ENCODE measurements around the gene LCK.

Gene LCK

GRCh38 chr1:32321712-32322291 is 70.7 kb downstream of the LCK start:
- DNase-seq = no peak

- no peak for DNase-seq
Observed at GRCh38 chr1:32327204-32327603, 76.1 kb downstream of the LCK start.

- no peak for DNase-seq
Observed at GRCh38 chr1:32329931-32330466, 78.9 kb downstream of the LCK start.

- DNase-seq = no peak
Observed at GRCh38 chr1:32330558-32331151, 79.6 kb downstream of the LCK start.

- no peak for DNase-seq
Observed at GRCh38 chr1:32331549-32331948, 80.5 kb downstream of the LCK start.

GRCh38 chr1:32332290-32333079 is 81.4 kb downstream of the LCK start:
- DNase-seq = no peak

- DNase-seq = no peak
Observed at GRCh38 chr1:32333251-32333963, 82.3 kb downstream of the LCK start.

- peak; percentile 31 for DNase-seq
Observed at GRCh38 chr1:32334274-32334861, 83.3 kb downstream of the LCK start.

- peak; percentile 78 for DNase-seq
Observed at GRCh38 chr1:32334864-32335534, 83.9 kb downstream of the LCK start.

- DNase-seq = no peak
Observed at GRCh38 chr1:32335535-32335789, 84.4 kb downstream of the LCK start.
